NOMO-1 treated with DMSO at 0.1 percent for 48 hours (cell line): ENCODE data around the gene CTSD.

ENCODE experiments used
- DNase-seq: peaks from one replicate; lab custom pipeline; 2025; ENCODE audit not compliant: unreplicated experiment; lab: John Stamatoyannopoulos, UW

Gene CTSD

GRCh38 chr11:1745701-1746320 lies 17.9 kb downstream of the CTSD start:
- no peak for DNase-seq

GRCh38 chr11:1744891-1745700 lies 18.6 kb downstream of the CTSD start:
- no peak for DNase-seq

- DNase-seq, result no peak
Measured at GRCh38 chr11:1744137-1744886, 19.4 kb downstream of the CTSD start.

- DNase-seq, result no peak
Measured at GRCh38 chr11:1743585-1744136, 20.1 kb downstream of the CTSD start.

- no peak for DNase-seq
Measured at GRCh38 chr11:1742869-1743584, 20.7 kb downstream of the CTSD start.

- no peak for DNase-seq
Measured at GRCh38 chr11:1742371-1742770, 21.4 kb downstream of the CTSD start.

GRCh38 chr11:1741741-1742140 lies 22.0 kb downstream of the CTSD start:
- no peak for DNase-seq

- DNase-seq, result no peak
Measured at GRCh38 chr11:1740786-1741530, 22.8 kb downstream of the CTSD start.

- no peak for DNase-seq
Measured at GRCh38 chr11:1739576-1739975, 24.2 kb downstream of the CTSD start.

- no peak for DNase-seq
Measured at GRCh38 chr11:1738380-1738779, 25.3 kb downstream of the CTSD start.

GRCh38 chr11:1737080-1737757 lies 26.5 kb downstream of the CTSD start:
- no peak for DNase-seq

GRCh38 chr11:1736447-1736992 lies 27.2 kb downstream of the CTSD start:
- no peak for DNase-seq

- no peak for DNase-seq
Measured at GRCh38 chr11:1735271-1735670, 28.5 kb downstream of the CTSD start.

- no peak for DNase-seq
Measured at GRCh38 chr11:1734641-1735081, 29.1 kb downstream of the CTSD start.

- DNase-seq, result no peak
Measured at GRCh38 chr11:1733716-1734640, 29.7 kb downstream of the CTSD start.

- DNase-seq, result no peak
Measured at GRCh38 chr11:1733009-1733715, 30.6 kb downstream of the CTSD start.

- no peak for DNase-seq
Measured at GRCh38 chr11:1732418-1733008, 31.2 kb downstream of the CTSD start.
